ENCODE measurements around the gene DLX2.
A peak's percentile ranks its signal among the peaks of the same experiment; 100 is the strongest.

Gene DLX2

GRCh38 chr2:172107690-172108586 lies 5.2 kb upstream of the DLX2 start:
- H3K36me3 ChIP-seq (ENCODE audit: control insufficient read depth, insufficient read depth, low read length): no peaks in the 10 kb centered on the region
- H3K27ac ChIP-seq (ENCODE audit: low read depth, low read length): no peak overlapping the region
- H3K4me3 ChIP-seq (ENCODE audit: low read depth, low read length): no peak overlapping the region
- H3K9me3 ChIP-seq (ENCODE audit: control insufficient read depth, insufficient read depth, low read length): no peaks in the 10 kb centered on the region
- peaks cover 96% of the 10 kb centered on the region for H3K27me3 ChIP-seq (ENCODE audit: control insufficient read depth, insufficient read depth, low read length)
- no peak overlapping the region for H3K9ac ChIP-seq (ENCODE audit: low read depth, low read length)
- H3K4me1 ChIP-seq (ENCODE audit: control insufficient read depth, insufficient read depth, low read length): peaks cover 23% of the 10 kb centered on the region

GRCh38 chr2:172106108-172106961 lies 3.6 kb upstream of the DLX2 start:
- Histone ChIP-seq H3K9me3 (ENCODE audit: control insufficient read depth, insufficient read depth, low read length) (no peaks in the 10 kb centered on the region), H3K27ac (ENCODE audit: low read depth, low read length) (no peak overlapping the region), H3K27me3 (ENCODE audit: control insufficient read depth, insufficient read depth, low read length) (peaks cover 96% of the 10 kb centered on the region), H3K36me3 (ENCODE audit: control insufficient read depth, insufficient read depth, low read length) (no peaks in the 10 kb centered on the region), H3K4me1 (ENCODE audit: control insufficient read depth, insufficient read depth, low read length) (peaks cover 30% of the 10 kb centered on the region), H3K4me3 (ENCODE audit: low read depth, low read length) (peak overlapping the region; percentile 54), H3K9ac (ENCODE audit: low read depth, low read length) (no peak overlapping the region)

- no peak overlapping the region for H3K9ac ChIP-seq (ENCODE audit: low read depth, low read length)
Observed at GRCh38 chr2:172105471-172106107, 2.9 kb upstream of the DLX2 start.

GRCh38 chr2:172103471-172104272 lies 972 bp upstream of the DLX2 start:
- Histone ChIP-seq H3K9ac (ENCODE audit: low read depth, low read length) (no peak overlapping the region), H3K27me3 (ENCODE audit: control insufficient read depth, insufficient read depth, low read length) (peaks cover 98% of the 10 kb centered on the region)

More at GRCh38 chr2:172105471-172106107, 2.9 kb upstream of the DLX2 start:
- Histone ChIP-seq H3K36me3 (ENCODE audit: control insufficient read depth, insufficient read depth, low read length) (no peaks in the 10 kb centered on the region), H3K4me3 (ENCODE audit: low read depth, low read length) (peak overlapping the region; percentile 54), H3K4me1 (ENCODE audit: control insufficient read depth, insufficient read depth, low read length) (peaks cover 38% of the 10 kb centered on the region), H3K27me3 (ENCODE audit: control insufficient read depth, insufficient read depth, low read length) (peaks cover 98% of the 10 kb centered on the region), H3K9me3 (ENCODE audit: control insufficient read depth, insufficient read depth, low read length) (no peaks in the 10 kb centered on the region), H3K27ac (ENCODE audit: low read depth, low read length) (no peak overlapping the region)

GRCh38 chr2:172101821-172102390 lies 794 bp downstream of the DLX2 start:
- Histone ChIP-seq H3K9me3 (ENCODE audit: control insufficient read depth, insufficient read depth, low read length) (no peaks in the 10 kb centered on the region), H3K27me3 (ENCODE audit: control insufficient read depth, insufficient read depth, low read length) (peaks cover 98% of the 10 kb centered on the region), H3K36me3 (ENCODE audit: control insufficient read depth, insufficient read depth, low read length) (no peaks in the 10 kb centered on the region), H3K4me1 (ENCODE audit: control insufficient read depth, insufficient read depth, low read length) (peaks cover 29% of the 10 kb centered on the region), H3K27ac (ENCODE audit: low read depth, low read length) (no peak overlapping the region), H3K4me3 (ENCODE audit: low read depth, low read length) (peak overlapping the region; percentile 60), H3K9ac (ENCODE audit: low read depth, low read length) (no peak overlapping the region)

More at GRCh38 chr2:172103471-172104272, 972 bp upstream of the DLX2 start:
- Histone ChIP-seq H3K4me3 (ENCODE audit: low read depth, low read length) (0 out of 2 replicates have a peak overlapping the region, but pooled peaks have one; percentile 46), H3K36me3 (ENCODE audit: control insufficient read depth, insufficient read depth, low read length) (no peaks in the 10 kb centered on the region), H3K9me3 (ENCODE audit: control insufficient read depth, insufficient read depth, low read length) (no peaks in the 10 kb centered on the region), H3K27ac (ENCODE audit: low read depth, low read length) (no peak overlapping the region), H3K4me1 (ENCODE audit: control insufficient read depth, insufficient read depth, low read length) (peaks cover 31% of the 10 kb centered on the region)

GRCh38 chr2:172100935-172101820 lies 1.5 kb downstream of the DLX2 start:
- no peak overlapping the region for H3K27ac ChIP-seq (ENCODE audit: low read depth, low read length)
- no peak overlapping the region for H3K9ac ChIP-seq (ENCODE audit: low read depth, low read length)
- H3K36me3 ChIP-seq (ENCODE audit: control insufficient read depth, insufficient read depth, low read length): no peaks in the 10 kb centered on the region
- no peaks in the 10 kb centered on the region for H3K9me3 ChIP-seq (ENCODE audit: control insufficient read depth, insufficient read depth, low read length)
- peaks cover 33% of the 10 kb centered on the region for H3K4me1 ChIP-seq (ENCODE audit: control insufficient read depth, insufficient read depth, low read length)
- H3K27me3 ChIP-seq (ENCODE audit: control insufficient read depth, insufficient read depth, low read length): peaks cover 98% of the 10 kb centered on the region
- H3K4me3 ChIP-seq (ENCODE audit: low read depth, low read length): peak overlapping the region; percentile 60

GRCh38 chr2:172100080-172100934 lies 2.4 kb downstream of the DLX2 start:
- no peaks in the 10 kb centered on the region for H3K36me3 ChIP-seq (ENCODE audit: control insufficient read depth, insufficient read depth, low read length)
- H3K27ac ChIP-seq (ENCODE audit: low read depth, low read length): no peak overlapping the region
- H3K9me3 ChIP-seq (ENCODE audit: control insufficient read depth, insufficient read depth, low read length): no peaks in the 10 kb centered on the region
- no peak overlapping the region for H3K9ac ChIP-seq (ENCODE audit: low read depth, low read length)
- H3K4me3 ChIP-seq (ENCODE audit: low read depth, low read length): no peak overlapping the region
- H3K4me1 ChIP-seq (ENCODE audit: control insufficient read depth, insufficient read depth, low read length): peaks cover 39% of the 10 kb centered on the region
- H3K27me3 ChIP-seq (ENCODE audit: control insufficient read depth, insufficient read depth, low read length): peaks cover 98% of the 10 kb centered on the region

- no peak overlapping the region; the same call in 1 of the 2 replicates for H3K4me3 ChIP-seq (ENCODE audit: low read depth, low read length)
Observed at GRCh38 chr2:172099472-172100079, 3.1 kb downstream of the DLX2 start.

More at GRCh38 chr2:172099472-172100079, 3.1 kb downstream of the DLX2 start:
- Histone ChIP-seq H3K9ac (ENCODE audit: low read depth, low read length) (no peak overlapping the region), H3K9me3 (ENCODE audit: control insufficient read depth, insufficient read depth, low read length) (no peaks in the 10 kb centered on the region), H3K27ac (ENCODE audit: low read depth, low read length) (no peak overlapping the region), H3K27me3 (ENCODE audit: control insufficient read depth, insufficient read depth, low read length) (peaks cover 98% of the 10 kb centered on the region), H3K36me3 (ENCODE audit: control insufficient read depth, insufficient read depth, low read length) (no peaks in the 10 kb centered on the region), H3K4me1 (ENCODE audit: control insufficient read depth, insufficient read depth, low read length) (peaks cover 39% of the 10 kb centered on the region)

Measured in HUES48 (cell line).